Large intestine (tissue), 3 donors: ENCODE data around the gene TET1. TPM values are rescaled to one million over a fixed set of nuclear protein-coding genes. Genes with fewer than 3 reads are reported as not detected.
"Not testable (repeated sequence)": the region's sequence is repeated elsewhere in the genome, so short reads cannot be mapped to it uniquely, and the experiment has no call there.

Experiments
- DNase-seq, 2 donors: peaks; one replicate each; pipeline versions ENCODE4 v3.0.0 to v3.0.0-alpha.2; 2013
- H3K27ac ChIP-seq: one replicate; pipeline ENCODE4 v1.5.1; 2013; ENCODE audit warnings: low read length
- H3K27me3 ChIP-seq: 2 replicates; pipeline ENCODE4 v1.6.1; 2013; ENCODE audit warnings: low read length; ENCODE audit not compliant: control insufficient read depth, insufficient read depth
- H3K36me3 ChIP-seq: 2 replicates; pipeline ENCODE4 v1.6.1; 2013; ENCODE audit warnings: low read length; ENCODE audit not compliant: control insufficient read depth, insufficient read depth
- H3K4me1 ChIP-seq: one replicate; pipeline ENCODE4 v1.6.1; 2013; ENCODE audit warnings: low read length; ENCODE audit not compliant: control insufficient read depth, insufficient read depth
- H3K4me3 ChIP-seq: one replicate; pipeline ENCODE4 v1.5.1; 2013; ENCODE audit warnings: low read length
- H3K9me3 ChIP-seq: one replicate; pipeline ENCODE4 v1.6.1; 2013; ENCODE audit warnings: mild to moderate bottlenecking, low read depth, low read length, moderate library complexity; ENCODE audit not compliant: control insufficient read depth
- WGBS: methylation state at CpG from one replicate; pipeline ENCODE4 v1.1.5; 2013; ENCODE audit warnings: low lambda C conversion rate; ENCODE audit not compliant: insufficient coverage; 5-methylcytosine and 5-hydroxymethylcytosine counted together
- polyA plus RNA-seq: library from polyadenylated mRNA; unstranded; fragments of 120-200 nt; gene quantifications from one replicate; pipeline ENCODE4 v1.2.1, GENCODE V29; 2013

The TET1 gene
- polyA plus RNA-seq, 1 donor, result 3.2 TPM

DNA sequence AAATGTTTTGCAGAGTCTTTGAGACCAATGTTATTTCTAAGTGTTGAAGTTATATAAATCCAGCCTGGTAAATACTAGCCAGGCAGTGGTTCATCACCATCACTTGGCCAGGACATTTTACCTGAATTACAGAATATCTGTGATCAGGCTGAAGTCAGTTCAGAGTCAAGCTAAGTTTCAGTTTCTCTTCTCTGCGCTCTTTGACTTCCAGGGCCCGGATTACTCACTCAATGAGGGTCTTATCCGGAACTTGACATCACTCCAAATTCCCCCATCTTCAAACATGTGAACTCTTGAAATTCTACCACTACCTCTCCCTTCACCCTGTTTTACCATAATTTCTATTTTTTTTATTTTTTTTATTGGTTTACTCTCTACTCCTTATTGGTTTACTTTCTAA, 124.3 kb downstream of the TET1 start:
- Histone ChIP-seq H3K4me3 (no peak overlapping the region), H3K36me3 (peaks cover 31% of the 10 kb centered on the region)

GRCh38 chr10:68696018-68696417, 135.9 kb downstream of the TET1 start:
- Histone ChIP-seq H3K9me3 (no peaks in the 10 kb centered on the region), H3K4me1 (no peaks in the 10 kb centered on the region), H3K27ac (no peak overlapping the region), H3K27me3 (no peaks in the 10 kb centered on the region), H3K36me3 (peaks cover 9% of the 10 kb centered on the region), H3K4me3 (no peak overlapping the region)
- WGBS, result no CpG with 5 or more reads among the region's 1 CpG
- DNase-seq, result no peak

More for the DNA sequence above, 124.3 kb downstream of the TET1 start:
- no peaks in the 10 kb centered on the region for H3K4me1 ChIP-seq
- WGBS, result 91% methylated on average over 3 of the region's 3 CpGs
- no peaks in the 10 kb centered on the region for H3K9me3 ChIP-seq
- no peak for DNase-seq
- no peak overlapping the region for H3K27ac ChIP-seq
- H3K27me3 ChIP-seq, result no peaks in the 10 kb centered on the region

- Histone ChIP-seq H3K4me3 (no peak overlapping the region), H3K4me1 (no peaks in the 10 kb centered on the region), H3K9me3 (no peaks in the 10 kb centered on the region), H3K27me3 (no peaks in the 10 kb centered on the region), H3K27ac (no peak overlapping the region), H3K36me3 (no peaks in the 10 kb centered on the region)
- 100% methylated on average over 1 of the region's 1 CpG for WGBS
- no peak for DNase-seq
Observed at GRCh38 chr10:68697106-68697505, 137.0 kb downstream of the TET1 start.

GRCh38 chr10:68700197-68700596, 140.1 kb downstream of the TET1 start:
- WGBS, result no CpG with 5 or more reads among the region's 1 CpG
- no peak for DNase-seq
- H3K4me3 ChIP-seq, result no peak overlapping the region
- H3K9me3 ChIP-seq, result no peaks in the 10 kb centered on the region
- H3K27me3 ChIP-seq, result no peaks in the 10 kb centered on the region
- H3K36me3 ChIP-seq, result no peaks in the 10 kb centered on the region
- no peaks in the 10 kb centered on the region for H3K4me1 ChIP-seq
- H3K27ac ChIP-seq, result no peak overlapping the region

DNA sequence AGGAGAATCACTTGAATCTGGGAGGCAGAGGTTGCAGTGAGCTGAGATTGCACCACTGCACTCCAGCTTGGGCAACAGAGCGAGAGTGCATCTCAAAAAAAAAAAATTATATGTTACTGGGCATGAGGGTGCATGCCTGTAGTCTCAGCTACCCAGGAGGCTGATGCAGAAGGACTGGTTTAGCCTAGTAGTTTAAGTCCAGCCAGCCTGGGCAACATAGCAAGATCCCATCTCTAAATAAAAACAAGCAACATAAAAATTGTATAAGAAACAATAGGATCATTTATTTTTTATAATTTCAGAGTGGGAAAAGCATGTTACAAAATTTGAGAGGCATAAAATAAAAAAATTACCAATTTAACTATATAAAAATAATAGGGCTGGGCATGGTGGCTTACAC, 145.4 kb downstream of the TET1 start:
- H3K36me3 ChIP-seq, result no peaks in the 10 kb centered on the region
- no peak for DNase-seq
- no peaks in the 10 kb centered on the region for H3K4me1 ChIP-seq
- H3K9me3 ChIP-seq, result no peaks in the 10 kb centered on the region
- H3K4me3 ChIP-seq, result no peak overlapping the region
- no peaks in the 10 kb centered on the region for H3K27me3 ChIP-seq
- H3K27ac ChIP-seq, result no peak overlapping the region
- no CpG with 5 or more reads among the region's 1 CpG for WGBS

GRCh38 chr10:68708987-68709386, 148.8 kb downstream of the TET1 start:
- H3K27ac ChIP-seq, H3K9me3 ChIP-seq, H3K27me3 ChIP-seq, H3K4me3 ChIP-seq, H3K36me3 ChIP-seq, DNase-seq, H3K4me1 ChIP-seq: not testable (repeated sequence)
- 100% methylated on average over 1 of the region's 5 CpGs for WGBS

DNA sequence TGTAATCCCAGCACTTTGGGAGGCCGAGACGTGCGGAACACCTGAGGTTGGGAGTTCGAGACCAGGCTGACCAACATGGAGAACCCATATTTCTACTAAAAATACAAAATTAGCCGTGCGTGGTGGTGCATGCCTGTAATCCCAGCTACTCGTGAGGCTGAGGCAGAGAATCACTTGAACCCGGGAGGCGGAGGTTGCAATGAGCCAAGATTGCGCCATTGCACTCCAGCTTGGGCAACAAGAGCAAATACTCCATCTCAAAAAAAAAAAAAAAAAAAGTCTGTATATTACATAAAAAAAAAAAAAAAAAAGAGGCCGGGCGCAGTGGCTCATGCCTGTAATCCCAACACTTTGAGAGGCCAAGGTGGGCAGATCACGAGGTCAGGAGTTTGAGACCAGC, 152.9 kb downstream of the TET1 start:
- H3K9me3 ChIP-seq, H3K27me3 ChIP-seq, DNase-seq, H3K36me3 ChIP-seq, H3K4me3 ChIP-seq, H3K27ac ChIP-seq, H3K4me1 ChIP-seq: not testable (repeated sequence)
- no CpG with 5 or more reads among the region's 13 CpGs for WGBS

GRCh38 chr10:68717435-68717834, 157.3 kb downstream of the TET1 start:
- Histone ChIP-seq H3K9me3 (no peaks in the 10 kb centered on the region), H3K36me3 (no peaks in the 10 kb centered on the region), H3K27ac (no peak overlapping the region), H3K4me3 (no peak overlapping the region), H3K4me1 (peaks cover 1% of the 10 kb centered on the region), H3K27me3 (no peaks in the 10 kb centered on the region)
- DNase-seq, result no peak
- WGBS, result no CpG with 5 or more reads among the region's 3 CpGs

- H3K4me1 ChIP-seq, result peaks cover 4% of the 10 kb centered on the region
- H3K4me3 ChIP-seq, result peak within 1 kb of the TSS; percentile 98
- H3K9me3 ChIP-seq, result no peaks in the 10 kb centered on the region
- peak within 1 kb of the TSS; percentile 79 for H3K27ac ChIP-seq
- no CpG with 5 or more reads among the region's 72 CpGs for WGBS
- peaks cover 24% of the 10 kb centered on the region for H3K36me3 ChIP-seq
- no peaks in the 10 kb centered on the region for H3K27me3 ChIP-seq
- DNase-seq, result peak; percentile 99
Observed at GRCh38 chr10:68720793-68721672, 160.9 kb downstream of the TET1 start, which contains the start of gene CCAR1. Gene CCAR1, plus strand, starts transcription at chr10:68721239. Its CDS starts 1,266 bp downstream, at chr10:68722505.

DNA sequence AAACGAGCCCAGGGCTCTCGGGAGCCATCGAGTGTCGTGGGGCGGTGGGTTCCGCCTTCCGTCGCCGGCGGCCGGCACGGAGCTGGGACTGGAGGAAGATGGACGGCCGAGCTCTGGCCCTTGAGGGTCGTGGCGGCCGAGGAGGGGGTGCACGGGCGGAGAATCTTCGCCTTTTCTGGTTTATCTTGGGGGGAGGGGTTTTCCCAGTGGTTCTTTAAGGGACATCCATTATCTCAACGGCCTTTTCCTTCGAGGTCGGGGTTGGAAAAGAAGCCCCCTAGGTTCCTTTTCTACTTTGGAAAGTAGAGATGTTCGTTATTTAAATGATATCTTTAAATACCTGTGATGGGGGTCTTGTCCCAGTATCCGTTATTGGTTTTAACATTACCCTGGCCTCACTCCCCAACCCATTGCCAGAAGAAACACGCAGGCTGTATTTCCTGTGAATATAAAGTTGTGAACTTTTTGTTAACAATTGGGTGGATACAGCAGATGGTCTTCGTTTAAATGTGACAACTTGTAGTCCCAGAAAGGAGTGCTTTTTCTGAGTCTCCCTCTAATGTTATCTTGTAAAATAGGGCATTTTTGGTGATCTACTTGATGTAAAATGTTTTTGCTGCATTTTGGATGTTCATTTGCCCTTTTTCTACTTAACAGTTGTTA, 161.7 kb downstream of the TET1 start:
- Histone ChIP-seq H3K27ac (peak overlapping the region; percentile 79), H3K9me3 (no peaks in the 10 kb centered on the region), H3K4me3 (peak overlapping the region; percentile 98), H3K27me3 (no peaks in the 10 kb centered on the region), H3K36me3 (peaks cover 29% of the 10 kb centered on the region), H3K4me1 (peaks cover 4% of the 10 kb centered on the region)
- no CpG with 5 or more reads among the region's 27 CpGs for WGBS
- peak in 1 of 2 donors; percentile 25 for DNase-seq
